NB4 (cell line): Measurements from ENCODE around the gene TNXB.
"Not testable (repeated sequence)": the region's sequence is repeated elsewhere in the genome, so short reads cannot be mapped to it uniquely, and the experiment has no call there.

Source experiments
- CTCF ChIP-seq: IDR thresholded peaks from one replicate; pipeline ENCODE4 v1.5.1; 2012; ENCODE audit warnings: low read depth, low read length
- POLR2A ChIP-seq: IDR thresholded peaks from 2 replicates; pipeline ENCODE4 v1.6.1; 2011; ENCODE audit warnings: mild to moderate bottlenecking; ENCODE audit not compliant: insufficient read length; ENCODE audit errors: extremely low read depth

DNA sequence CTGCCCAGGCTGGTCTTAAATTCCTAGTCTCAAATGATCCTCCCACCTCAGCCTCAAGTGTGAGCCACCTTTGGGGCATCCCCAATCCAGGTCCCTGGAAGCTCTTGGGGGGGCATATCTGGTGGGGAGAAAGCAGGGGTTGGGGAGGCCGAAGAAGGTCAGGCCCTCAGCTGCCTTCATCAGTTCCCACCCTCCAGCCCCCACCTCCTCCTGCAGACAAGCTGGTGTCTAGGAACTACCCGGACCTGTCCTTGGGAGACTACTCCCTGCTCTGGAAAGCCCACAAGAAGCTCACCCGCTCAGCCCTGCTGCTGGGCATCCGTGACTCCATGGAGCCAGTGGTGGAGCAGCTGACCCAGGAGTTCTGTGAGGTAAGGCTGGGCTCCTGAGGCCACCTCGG is 70.3 kb downstream of the TNXB start:
- TF ChIP-seq CTCF, POLR2A: not testable (repeated sequence)
